ENCODE data around the gene PXMP2. TPM values are rescaled to one million over a fixed set of nuclear protein-coding genes. Genes with fewer than 3 reads are reported as not detected.

PXMP2 gene
- total RNA-seq, 4 donors from 2014 or later: 39.7 to 68.4 (median 55.8) TPM

DNA sequence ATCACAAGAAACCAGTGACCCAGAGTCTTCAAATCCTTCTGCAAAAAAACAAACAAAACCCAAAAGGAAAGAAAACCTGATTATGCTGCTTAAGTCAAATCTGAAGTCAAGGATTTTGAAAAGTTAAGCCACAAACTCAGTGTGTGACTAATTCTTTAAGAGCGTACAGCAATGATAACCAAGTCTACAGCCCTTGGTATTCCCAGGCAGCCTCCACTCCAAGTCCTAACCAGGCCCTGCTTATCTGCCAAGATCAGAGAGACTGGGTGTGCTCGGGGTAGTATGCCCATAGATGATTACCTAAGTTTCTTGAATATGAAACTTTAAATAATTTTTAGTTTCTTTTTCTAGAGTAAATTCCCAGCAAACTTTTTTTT is 36.4 kb downstream of the PXMP2 start:
- Histone ChIP-seq H3K36me3 (peaks cover 74 to 100% (median 99%) of the 10 kb centered on the region in 4 donors), H3K4me1 (no peaks in the 10 kb centered on the region), H3K9me3 (no peaks in the 10 kb centered on the region), H3K27me3 (no peaks in the 10 kb centered on the region), H3K27ac (replicated peaks in 1 of 4) (no peak overlapping the region), H3K4me3 (no peak overlapping the region)
- no peak for DNase-seq (ENCODE audit: extremely low spot score)
- WGBS: 96% methylated on average over 2 of the region's 2 CpGs
- intact Hi-C loops (cut with DNase I): no loop called here
- no peak for TF ChIP-seq POLR2A (IDR thresholded peaks at IDR 0.05; ENCODE audit: low read depth)
- TF ChIP-seq, protein P1, sequence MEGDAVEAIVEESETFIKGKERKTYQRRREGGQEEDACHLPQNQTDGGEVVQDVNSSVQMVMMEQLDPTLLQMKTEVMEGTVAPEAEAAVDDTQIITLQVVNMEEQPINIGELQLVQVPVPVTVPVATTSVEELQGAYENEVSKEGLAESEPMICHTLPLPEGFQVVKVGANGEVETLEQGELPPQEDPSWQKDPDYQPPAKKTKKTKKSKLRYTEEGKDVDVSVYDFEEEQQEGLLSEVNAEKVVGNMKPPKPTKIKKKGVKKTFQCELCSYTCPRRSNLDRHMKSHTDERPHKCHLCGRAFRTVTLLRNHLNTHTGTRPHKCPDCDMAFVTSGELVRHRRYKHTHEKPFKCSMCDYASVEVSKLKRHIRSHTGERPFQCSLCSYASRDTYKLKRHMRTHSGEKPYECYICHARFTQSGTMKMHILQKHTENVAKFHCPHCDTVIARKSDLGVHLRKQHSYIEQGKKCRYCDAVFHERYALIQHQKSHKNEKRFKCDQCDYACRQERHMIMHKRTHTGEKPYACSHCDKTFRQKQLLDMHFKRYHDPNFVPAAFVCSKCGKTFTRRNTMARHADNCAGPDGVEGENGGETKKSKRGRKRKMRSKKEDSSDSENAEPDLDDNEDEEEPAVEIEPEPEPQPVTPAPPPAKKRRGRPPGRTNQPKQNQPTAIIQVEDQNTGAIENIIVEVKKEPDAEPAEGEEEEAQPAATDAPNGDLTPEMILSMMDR (IDR thresholded peaks at IDR 0.05): no peak
- no peak for TF ChIP-seq EP300 (IDR thresholded peaks at IDR 0.05)
- TF ChIP-seq POLR2AphosphoS5 (IDR thresholded peaks at IDR 0.05): no peak

DNA sequence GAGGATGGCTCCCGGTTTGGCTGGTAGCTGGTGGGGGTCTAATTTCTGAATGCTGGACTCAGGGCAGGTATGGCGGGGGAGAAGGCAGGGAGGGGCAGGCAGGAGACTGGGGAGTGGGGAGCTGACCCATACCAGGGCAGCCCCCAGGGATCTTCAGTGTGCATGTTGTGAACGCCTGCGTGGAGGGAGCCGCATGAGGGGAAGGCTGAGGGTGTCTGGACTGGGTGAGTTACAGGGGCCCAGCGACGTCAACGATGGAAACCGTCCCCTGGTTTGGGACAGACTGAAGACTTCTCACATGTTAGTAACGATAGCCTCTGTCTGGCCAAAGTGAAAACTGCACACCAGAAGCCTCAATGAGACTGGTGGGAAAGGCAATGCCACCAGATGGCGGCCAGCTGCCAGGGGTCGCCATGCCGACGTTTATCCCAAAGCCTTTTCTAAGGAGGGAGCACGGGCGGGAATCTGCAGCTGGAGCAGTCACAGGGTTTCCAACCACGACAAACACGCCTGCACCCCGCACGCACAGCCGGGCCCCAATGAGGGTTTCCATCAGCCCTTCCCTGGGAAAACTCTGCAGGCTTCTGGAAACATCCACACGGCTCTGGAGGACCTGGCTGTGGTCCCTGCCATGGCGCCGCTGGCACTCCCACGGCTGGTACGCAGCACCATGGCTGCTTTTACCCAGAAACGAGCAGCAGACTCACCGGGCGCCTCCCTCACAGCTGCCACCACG is 37.3 kb downstream of the PXMP2 start:
- Histone ChIP-seq H3K27ac (replicated peaks in 1 of 4) (no peak overlapping the region), H3K36me3 (peaks cover 77 to 99% (median 95%) of the 10 kb centered on the region in 4 donors), H3K27me3 (no peaks in the 10 kb centered on the region), H3K4me3 (no peak overlapping the region), H3K9me3 (no peaks in the 10 kb centered on the region), H3K4me1 (no peaks in the 10 kb centered on the region)
- no peak for TF ChIP-seq POLR2A (IDR thresholded peaks at IDR 0.05; ENCODE audit: low read depth)
- TF ChIP-seq, protein P1 (IDR thresholded peaks at IDR 0.05): no peak
- no peak for TF ChIP-seq POLR2AphosphoS5 (IDR thresholded peaks at IDR 0.05)
- TF ChIP-seq EP300 (IDR thresholded peaks at IDR 0.05): no peak
- intact Hi-C loops (cut with DNase I): no loop called here
- DNase-seq (ENCODE audit: extremely low spot score): no peak
- WGBS: 89% methylated on average over 19 of the region's 30 CpGs

DNA sequence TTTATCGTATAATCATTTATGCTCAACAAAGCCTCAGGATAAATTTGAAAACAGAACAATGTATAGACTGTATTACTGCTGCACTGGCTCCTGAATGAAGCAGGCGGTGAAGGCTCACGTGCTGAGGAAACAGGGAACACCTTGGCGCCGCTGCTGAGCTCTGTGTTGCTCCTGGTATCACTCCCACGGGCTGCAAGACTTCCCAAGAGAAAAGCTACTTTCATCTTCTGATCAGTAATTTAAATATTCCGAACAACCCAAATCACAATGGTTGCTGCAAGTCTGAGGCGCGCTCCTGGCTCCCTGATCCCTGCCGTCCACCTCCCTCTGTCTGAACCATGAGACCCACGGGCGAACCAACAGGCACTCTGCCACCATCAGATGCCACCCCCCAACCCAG is 39.0 kb downstream of the PXMP2 start:
- 96% methylated on average over 12 of the region's 12 CpGs for WGBS
- intact Hi-C loops (cut with DNase I): no loop called here
- no peaks in the 10 kb centered on the region for H3K9me3 ChIP-seq
- H3K4me1 ChIP-seq: no peaks in the 10 kb centered on the region
- H3K36me3 ChIP-seq: peaks cover 81 to 99% (median 95%) of the 10 kb centered on the region in 4 donors
- no peak overlapping the region for H3K27ac ChIP-seq (replicated peaks in 1 of 4)
- TF ChIP-seq POLR2A (IDR thresholded peaks at IDR 0.05; ENCODE audit: low read depth) (no peak), EP300 (IDR thresholded peaks at IDR 0.05) (no peak), POLR2AphosphoS5 (IDR thresholded peaks at IDR 0.05) (no peak)
- TF ChIP-seq, protein P1 (IDR thresholded peaks at IDR 0.05): no peak
- no peak overlapping the region for H3K4me3 ChIP-seq
- DNase-seq (ENCODE audit: extremely low spot score): no peak
- no peaks in the 10 kb centered on the region for H3K27me3 ChIP-seq

DNA sequence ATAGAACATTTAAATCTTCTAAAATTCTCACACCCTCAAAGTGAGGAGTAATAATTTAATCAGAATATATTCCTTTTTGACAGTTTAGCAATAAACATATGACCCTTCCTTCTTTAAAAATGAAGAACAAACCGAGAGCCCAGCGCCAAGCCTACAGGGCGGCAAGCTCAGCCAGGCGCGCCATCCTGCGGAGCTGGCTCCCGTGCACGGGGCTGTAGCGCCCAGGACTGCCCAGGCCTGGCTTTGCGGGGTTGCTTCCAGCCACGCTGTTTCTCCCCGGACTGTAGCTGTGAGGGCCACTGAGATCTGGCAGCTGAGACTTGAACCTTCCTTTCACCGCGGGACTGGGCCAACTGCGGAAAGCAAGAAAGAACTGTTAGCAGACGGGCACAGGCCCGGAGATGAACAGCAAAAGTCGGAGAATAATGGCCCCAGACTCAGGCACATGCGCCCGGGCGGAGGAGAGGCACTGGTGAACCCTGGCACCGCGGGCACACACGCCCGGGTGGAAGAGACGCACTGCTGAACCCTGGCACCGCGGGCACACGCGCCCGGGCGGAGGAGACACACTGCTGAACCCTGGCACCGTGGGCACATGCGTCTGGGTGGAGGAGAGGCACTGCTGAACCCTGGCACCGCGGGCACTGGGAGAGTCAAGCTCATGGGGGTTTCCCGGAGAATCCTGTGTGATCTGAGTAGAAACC is 39.9 kb downstream of the PXMP2 start:
- Histone ChIP-seq H3K9me3 (no peaks in the 10 kb centered on the region), H3K4me3 (no peak overlapping the region), H3K27ac (replicated peaks in 1 of 4) (no peak overlapping the region), H3K36me3 (peaks cover 83 to 99% (median 95%) of the 10 kb centered on the region in 4 donors), H3K27me3 (no peaks in the 10 kb centered on the region), H3K4me1 (no peaks in the 10 kb centered on the region)
- intact Hi-C loops (cut with DNase I): no loop called here
- DNase-seq (ENCODE audit: extremely low spot score): no peak
- WGBS: 90% methylated on average over 30 of the region's 37 CpGs
- TF ChIP-seq POLR2AphosphoS5 (IDR thresholded peaks at IDR 0.05): no peak
- TF ChIP-seq, protein P1 (IDR thresholded peaks at IDR 0.05): no peak
- TF ChIP-seq POLR2A (IDR thresholded peaks at IDR 0.05; ENCODE audit: low read depth): no peak
- TF ChIP-seq EP300 (IDR thresholded peaks at IDR 0.05): no peak

Measured in esophagus muscularis mucosa (tissue), 4 donors.